GM12874 (cell line): ENCODE measurements around the gene ZBTB21.

ENCODE experiments used
- TF ChIP-seq, protein P1 (sequence below): IDR thresholded peaks from 2 replicates; pipeline ENCODE4 v1.5.1; 2011; ENCODE audit warnings: low read depth, mild to moderate bottlenecking, control low read depth, low read length, moderate library complexity; ENCODE audit not compliant: insufficient read depth

Gene ZBTB21

DNA sequence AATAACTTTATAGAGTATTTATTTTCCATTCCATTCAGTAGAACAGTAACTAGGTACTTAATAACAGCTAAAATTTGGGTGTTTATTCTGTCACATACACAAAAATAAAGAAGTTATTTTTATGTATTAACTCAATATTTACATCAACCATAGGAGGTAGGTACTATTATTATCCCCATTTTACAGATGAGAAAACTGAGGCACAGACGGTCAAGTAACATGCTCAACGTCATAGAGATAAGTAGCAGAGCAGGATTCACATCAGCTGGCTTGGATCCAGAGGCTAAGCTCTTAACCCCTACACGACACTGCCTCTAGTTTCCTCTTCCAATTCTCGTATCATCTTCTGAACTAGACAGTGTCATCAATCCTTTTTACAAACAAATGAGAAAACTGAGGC lies 9.3 kb downstream of the ZBTB21 start:
- TF ChIP-seq, protein P1, sequence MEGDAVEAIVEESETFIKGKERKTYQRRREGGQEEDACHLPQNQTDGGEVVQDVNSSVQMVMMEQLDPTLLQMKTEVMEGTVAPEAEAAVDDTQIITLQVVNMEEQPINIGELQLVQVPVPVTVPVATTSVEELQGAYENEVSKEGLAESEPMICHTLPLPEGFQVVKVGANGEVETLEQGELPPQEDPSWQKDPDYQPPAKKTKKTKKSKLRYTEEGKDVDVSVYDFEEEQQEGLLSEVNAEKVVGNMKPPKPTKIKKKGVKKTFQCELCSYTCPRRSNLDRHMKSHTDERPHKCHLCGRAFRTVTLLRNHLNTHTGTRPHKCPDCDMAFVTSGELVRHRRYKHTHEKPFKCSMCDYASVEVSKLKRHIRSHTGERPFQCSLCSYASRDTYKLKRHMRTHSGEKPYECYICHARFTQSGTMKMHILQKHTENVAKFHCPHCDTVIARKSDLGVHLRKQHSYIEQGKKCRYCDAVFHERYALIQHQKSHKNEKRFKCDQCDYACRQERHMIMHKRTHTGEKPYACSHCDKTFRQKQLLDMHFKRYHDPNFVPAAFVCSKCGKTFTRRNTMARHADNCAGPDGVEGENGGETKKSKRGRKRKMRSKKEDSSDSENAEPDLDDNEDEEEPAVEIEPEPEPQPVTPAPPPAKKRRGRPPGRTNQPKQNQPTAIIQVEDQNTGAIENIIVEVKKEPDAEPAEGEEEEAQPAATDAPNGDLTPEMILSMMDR = no peak

DNA sequence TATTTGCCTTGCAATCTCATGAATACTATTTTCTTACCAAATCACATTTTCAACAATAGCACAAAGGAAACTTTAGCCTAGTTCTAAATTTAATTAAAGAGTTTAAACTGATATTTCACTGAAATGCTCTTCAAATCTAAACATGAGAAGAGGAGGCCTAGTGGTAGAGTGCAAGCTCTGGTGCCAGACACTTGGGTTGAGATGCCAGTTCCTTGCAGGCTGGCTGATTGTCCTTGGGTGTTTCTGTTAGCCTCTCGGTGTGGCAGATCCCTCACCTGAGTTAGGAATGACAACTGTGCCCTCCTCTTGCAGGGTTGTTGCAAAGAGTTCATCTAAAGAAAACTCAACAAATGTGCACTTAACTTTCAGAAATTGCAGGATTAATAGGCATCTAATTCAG lies 12.5 kb downstream of the ZBTB21 start:
- TF ChIP-seq, protein P1 = no peak

DNA sequence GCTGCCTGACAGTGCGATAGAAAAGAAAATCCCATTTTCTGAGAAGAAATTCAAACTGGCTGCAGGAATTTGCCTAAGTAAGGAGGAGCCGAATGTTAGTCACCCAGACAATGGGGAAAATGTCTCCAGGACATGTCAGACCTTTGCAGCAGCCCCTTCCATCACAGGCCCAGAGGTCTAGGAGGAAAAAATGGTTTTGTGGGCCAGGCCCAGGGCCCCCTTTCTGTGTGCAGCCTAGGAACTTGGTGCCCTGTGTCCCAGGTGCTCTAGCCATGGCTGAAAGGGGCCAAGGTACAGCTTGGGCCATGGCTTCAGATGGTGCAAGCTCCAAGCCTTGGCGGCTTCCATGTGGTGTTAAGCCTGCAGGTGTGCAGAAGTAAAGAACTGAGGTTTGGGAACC lies 14.6 kb downstream of the ZBTB21 start:
- TF ChIP-seq, protein P1 = no peak

DNA sequence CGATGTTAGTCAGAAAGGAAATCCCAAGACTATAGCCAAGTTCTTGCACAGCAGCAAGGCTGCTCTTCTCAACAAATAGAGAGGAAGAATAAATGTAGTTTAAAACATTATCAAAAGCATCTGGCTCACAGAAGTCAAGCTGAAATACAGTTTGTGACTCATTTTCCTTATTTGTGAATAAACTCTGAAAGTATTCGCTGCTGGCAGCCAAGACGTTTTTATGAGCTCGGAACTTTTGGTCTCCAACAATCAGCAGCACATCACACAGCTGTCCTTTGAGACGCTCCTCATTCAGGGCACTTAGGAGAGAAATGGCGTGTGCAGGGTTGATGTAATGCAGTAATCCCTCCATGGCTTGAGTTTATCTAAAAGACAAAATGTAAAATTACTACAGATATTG lies 16.4 kb downstream of the ZBTB21 start:
- TF ChIP-seq, protein P1 = no peak

DNA sequence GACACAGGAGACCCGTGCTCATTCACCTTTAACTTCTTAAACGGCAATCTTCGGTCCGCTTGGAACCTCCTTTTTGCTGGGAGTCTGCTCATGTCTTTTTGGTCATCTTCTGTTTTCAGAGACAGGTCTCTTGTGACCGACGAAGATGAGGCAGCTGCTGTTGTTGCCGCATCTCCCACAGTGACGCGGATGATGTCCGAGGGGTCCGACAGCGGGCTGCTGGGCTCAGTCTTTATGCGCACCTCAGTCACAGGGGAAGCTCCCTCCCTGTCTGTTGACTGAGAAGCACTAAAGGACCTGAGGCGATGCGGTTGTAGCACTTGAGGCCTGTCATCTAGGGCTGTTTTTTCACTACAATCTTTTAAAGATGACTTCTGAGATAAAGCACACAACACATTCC lies 17.6 kb downstream of the ZBTB21 start:
- TF ChIP-seq, protein P1 = no peak

DNA sequence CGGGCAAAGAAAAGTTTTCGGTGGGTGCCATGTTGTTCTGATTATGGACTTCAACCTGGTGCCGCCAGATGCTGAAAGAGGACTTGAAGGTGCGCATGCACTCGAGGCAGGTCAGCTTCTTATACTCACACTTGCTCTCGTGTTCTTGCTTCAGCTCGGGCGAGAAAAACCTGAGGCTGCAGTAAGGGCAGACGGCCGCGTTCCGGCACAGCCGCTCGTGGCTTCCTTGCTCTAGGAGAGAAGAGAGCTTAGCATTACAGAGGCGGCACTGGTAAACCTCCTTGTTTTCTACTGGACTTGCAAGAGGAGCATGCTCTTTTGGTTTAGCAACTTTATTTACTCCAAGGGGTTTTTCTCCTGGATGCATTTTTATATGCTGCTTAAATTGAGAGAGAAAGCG lies 18.5 kb downstream of the ZBTB21 start:
- TF ChIP-seq, protein P1 = no peak

DNA sequence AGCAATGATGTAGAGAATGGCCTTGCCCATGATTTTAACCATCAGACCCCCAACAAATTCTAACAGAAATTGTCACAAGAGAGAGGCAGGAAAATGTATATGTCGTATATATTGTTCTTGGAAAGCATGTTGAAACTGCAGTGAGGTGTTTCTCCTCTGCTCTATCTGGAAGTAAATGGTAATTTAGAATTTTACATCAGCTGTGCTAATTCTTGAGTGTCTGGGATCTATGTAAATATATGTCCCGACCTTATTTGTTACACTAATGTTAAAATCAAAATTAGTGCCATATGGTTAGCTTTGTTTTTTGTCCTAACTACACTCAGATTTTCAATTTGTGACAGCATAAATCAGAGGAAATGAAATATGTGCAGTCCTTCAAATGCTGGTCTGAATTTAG lies 20.5 kb downstream of the ZBTB21 start:
- TF ChIP-seq, protein P1 = no peak

DNA sequence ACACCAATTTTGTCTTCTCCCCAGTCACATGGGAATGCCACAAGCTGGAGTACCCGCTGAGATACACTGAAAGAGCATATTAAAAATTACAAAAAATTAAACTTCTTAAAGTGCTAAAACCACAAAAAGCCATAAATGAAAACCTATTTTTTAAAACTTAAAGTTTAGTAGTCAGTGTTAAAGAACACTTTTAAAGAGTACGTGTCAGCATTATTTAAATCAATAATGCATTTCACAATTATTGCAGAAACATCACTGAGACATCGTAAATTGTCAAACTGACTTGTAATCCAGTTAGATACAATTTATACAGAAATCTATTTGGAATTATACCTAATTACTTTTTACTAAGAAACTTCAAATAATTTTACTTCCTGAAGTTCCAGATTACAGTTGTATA lies 22.9 kb downstream of the ZBTB21 start:
- TF ChIP-seq, protein P1 = no peak
